ENCODE results near the gene NFIC. TPM values are rescaled to one million over a fixed set of nuclear protein-coding genes. Genes with fewer than 3 reads are reported as not detected.

Gene NFIC
- total and polyA plus RNA-seq, 2 of the 4 experiments (the other 2 are of a cell fraction) = 21.9 to 32.1 TPM

- Histone ChIP-seq H3K4me1 (ENCODE audit: control insufficient read depth, insufficient read depth, low read length) (peaks cover 32% of the 10 kb centered on the region), H4K8ac (ENCODE audit: low read depth in 2 of 2, low read length in 2 of 2) (peak overlapping the region in 1 of 2 experiments; percentile 43; a peak in 1 of 4 replicates), H3K27ac (ENCODE audit: insufficient read depth, low read length) (peak overlapping the region; percentile 51), H3K4me2 (ENCODE audit: low read depth, low read length) (peak overlapping the region; percentile 37), H3K4me3 (ENCODE audit: insufficient read depth, low read depth, low read length) (no peak overlapping the region), H4K91ac (ENCODE audit: insufficient read depth, low read depth, low read length) (no peak overlapping the region), H2BK20ac (ENCODE audit: low read depth, low read length) (no peak overlapping the region), H2BK120ac (ENCODE audit: low read depth, low read length) (no peak overlapping the region), H2BK5ac (ENCODE audit: low read depth, low read length, poor library complexity, severe bottlenecking) (peak overlapping the region; percentile 81), H4K5ac (ENCODE audit: low read depth, low read length) (no peak overlapping the region), H3K18ac (ENCODE audit: low read depth, low read length) (no peak overlapping the region), H3K79me1 (ENCODE audit: low read depth in 1 of 2, low read length in 2 of 2) (peaks cover 0 to 66% of the 10 kb centered on the region in 2 experiments; a peak in 2 of 4 replicates), H2BK15ac (ENCODE audit: low read depth, low read length) (no peak overlapping the region), H3K9me3 (ENCODE audit: control insufficient read depth, insufficient read depth, low read length) (no peaks in the 10 kb centered on the region), H3K9me1 (ENCODE audit: insufficient read depth, low read length) (peaks cover 15% of the 10 kb centered on the region), H4K20me1 (ENCODE audit: insufficient read depth, low read length) (peaks cover 89% of the 10 kb centered on the region), H3K27me3 (ENCODE audit: control insufficient read depth, insufficient read depth, low read length) (no peaks in the 10 kb centered on the region), H2AK5ac (ENCODE audit: low read depth, low read length) (peak overlapping the region; percentile 98; the same call in 1 of the 2 replicates), H3K36me3 (ENCODE audit: control insufficient read depth, insufficient read depth, low read length) (peaks cover 8% of the 10 kb centered on the region), H2AFZ (replicated peaks; ENCODE audit: low read length, poor library complexity) (peak overlapping the region; percentile 16), H3K9ac (ENCODE audit: low read depth, low read length) (no peak overlapping the region), H2AK9ac (replicated peaks; ENCODE audit: low read depth, low read length, poor library complexity) (peak overlapping the region; percentile 77), H3K4ac (ENCODE audit: low read depth, low read length) (peak overlapping the region; percentile 73), H3K56ac (ENCODE audit: extremely low read depth, insufficient read depth, low read length) (no peak overlapping the region), H3K14ac (replicated peaks; ENCODE audit: low read depth, low read length) (peak overlapping the region; percentile 57), H3K23ac (ENCODE audit: low read depth, low read length) (peak overlapping the region; percentile 27)
- ATAC-seq (ENCODE audit: low read depth) (peak; percentile 13), DNase-seq (no peak)
- ChIA-PET POLR2A (ENCODE audit: unreplicated experiment) (no interaction called here), CTCF (interaction anchor here (1.0 kb wide), 1 partner anchor 54 kb away, joined by 4 read pairs; no protein-coding TSS in a partner anchor)
- in situ Hi-C loops (cut with MboI; ENCODE audit: low sequenced_read_pairs) = no loop called here
- intact Hi-C loops (cut with micrococcal nuclease) = no loop called here
- 55% methylated on average over 2 of the region's 10 CpGs; no CpG with 5 or more reads in 1 of the 2 experiments for WGBS, 2 experiments (ENCODE audit: extremely low coverage in 2 of 2, insufficient read length in 1 of 2)
- no peak for TF ChIP-seq CEBPB (IDR thresholded peaks at IDR 0.05; ENCODE audit: low read depth, low read length)
- no peak for TF ChIP-seq MAZ (IDR thresholded peaks at IDR 0.05; ENCODE audit: borderline replicate concordance, low read depth, low read length)
- TF ChIP-seq ELK1 (IDR thresholded peaks at IDR 0.05; ENCODE audit: borderline replicate concordance, low read depth, low read length) = no peak
- no peak for TF ChIP-seq RCOR1 (IDR thresholded peaks at IDR 0.05; ENCODE audit: insufficient replicate concordance, low read length)
- no peak for TF ChIP-seq RFX5 (IDR thresholded peaks at IDR 0.05; ENCODE audit: low read depth, low read length)
- no peak for TF ChIP-seq MXI1 (IDR thresholded peaks at IDR 0.05; ENCODE audit: borderline replicate concordance, low read depth, low read length)
- TF ChIP-seq POLR2A (IDR thresholded peaks at IDR 0.05; ENCODE audit: low read depth, low read length) = no peak
- no peak for TF ChIP-seq RAD21 (IDR thresholded peaks at IDR 0.05; ENCODE audit: low read length)
- TF ChIP-seq CTCF (conservative IDR thresholded peaks at IDR 0.05; ENCODE audit: low read depth, low read length) = no peak
- TF ChIP-seq MAFK (IDR thresholded peaks at IDR 0.05; ENCODE audit: low read depth, low read length) = no peak
- TF ChIP-seq BHLHE40 (IDR thresholded peaks at IDR 0.05; ENCODE audit: low read depth, low read length) = no peak
- TF ChIP-seq USF2 (IDR thresholded peaks at IDR 0.05; ENCODE audit: low read depth, low read length) = no peak
- TF ChIP-seq SMC3 (IDR thresholded peaks at IDR 0.05; ENCODE audit: low read depth, low read length) = no peak
- no peak for TF ChIP-seq FOS (IDR thresholded peaks at IDR 0.05; ENCODE audit: low read depth, low read length)
- dilution Hi-C loops (cut with HindIII; ENCODE audit: low sequenced_read_pairs, unreplicated experiment) = no loop called here
- BruUV-seq (replicated peaks) = no TSS peak
Measured at GRCh38 chr19:3374369-3375112, 8.2 kb downstream of the NFIC start.
